ENCODE measurements around the gene ZNF317.

The ZNF317 gene

DNA sequence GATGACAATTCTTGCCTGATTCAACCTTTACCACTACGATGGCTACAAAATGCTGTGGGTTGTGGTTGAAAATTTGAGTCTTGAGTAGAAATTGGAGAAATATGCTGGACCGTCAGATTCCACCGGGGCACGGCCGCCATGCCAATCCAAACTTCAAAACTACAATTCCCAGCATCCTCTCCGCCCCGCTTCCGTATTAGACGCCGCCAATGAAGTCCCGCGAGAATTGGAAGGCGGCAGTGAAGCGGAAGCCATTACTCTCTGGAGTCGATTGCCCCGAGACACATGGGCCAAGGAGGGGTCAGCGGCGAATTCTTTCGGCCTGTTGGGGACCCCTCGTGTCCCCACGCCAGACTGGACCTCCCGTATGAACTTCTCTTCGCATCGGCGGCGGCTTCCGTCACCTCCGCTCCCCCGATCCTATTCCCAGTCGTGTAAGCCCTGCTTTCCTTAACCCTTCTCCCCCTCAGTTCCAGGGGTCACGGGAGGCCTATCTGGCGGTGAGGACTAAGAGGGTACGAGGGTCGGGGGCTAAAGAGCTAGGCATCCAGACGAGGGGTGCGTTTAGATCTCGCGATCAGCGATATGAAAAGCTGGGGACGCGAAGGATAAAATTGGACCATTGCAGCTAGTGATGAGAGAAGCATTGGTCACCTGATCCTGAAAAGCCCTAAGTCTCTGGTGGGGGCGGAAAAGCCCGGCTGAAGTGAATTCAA is at the start of gene ZNF317:
Gene ZNF317 (plus strand): TSS at position 239 of the 716 bp plus-strand sequence. CDS start 15,620 bp downstream, outside the sequence.
- intact Hi-C loops (cut with DNase I): no loop called here
- peak; percentile 82 to 98 (median 89) for DNase-seq

- intact Hi-C loops (cut with DNase I): no loop called here
- DNase-seq: no peak
These were observed 32.8 kb upstream of the ZNF317 start, which contains the start of gene OR7G2 for GRCh38 chr19:9107375-9107774. Gene OR7G2, minus strand, starts transcription at chr19:9107475. Its CDS starts 4,232 bp downstream, at chr19:9103243.

DNA sequence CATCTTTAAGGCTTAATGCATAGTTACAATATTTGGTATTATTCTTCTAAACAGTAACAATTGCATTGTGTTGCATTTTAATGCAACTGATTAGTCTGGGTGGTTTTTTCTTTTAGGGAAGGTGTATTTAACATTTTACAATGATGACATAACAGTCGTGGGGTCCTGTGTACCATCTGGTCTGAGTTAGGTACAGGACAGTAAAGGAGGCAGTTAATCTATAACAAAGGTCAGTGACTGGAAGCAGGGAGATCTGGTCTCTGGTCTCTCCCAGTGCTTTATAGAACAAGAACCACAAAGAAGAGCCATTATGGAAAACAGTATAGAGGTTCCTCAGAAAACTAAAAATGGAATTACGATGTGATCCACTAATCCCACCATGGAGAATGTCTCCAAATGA is 30.2 kb upstream of the ZNF317 start:
- no peak for DNase-seq
- intact Hi-C loops (cut with DNase I): no loop called here

GRCh38 chr19:9115307-9115813 is 24.8 kb upstream of the ZNF317 start, which contains the start of gene OR7G1:
Gene OR7G1, minus strand, starts transcription at chr19:9115763. Its CDS starts 0 bp downstream, at chr19:9115763.
- DNase-seq: no peak
- intact Hi-C loops (cut with DNase I): no loop called here

GRCh38 chr19:9116547-9116946 is 23.6 kb upstream of the ZNF317 start:
- intact Hi-C loops (cut with DNase I): no loop called here
- DNase-seq: no peak

- intact Hi-C loops (cut with DNase I): no loop called here
- no peak for DNase-seq
These were observed 13.2 kb upstream of the ZNF317 start, which contains the start of gene OR7G3 for GRCh38 chr19:9126900-9127405. Gene OR7G3, minus strand, starts transcription at chr19:9126950. Its CDS starts 0 bp downstream, at chr19:9126950.

GRCh38 chr19:9128171-9128570 is 12.0 kb upstream of the ZNF317 start:
- no peak for DNase-seq
- intact Hi-C loops (cut with DNase I): no loop called here

GRCh38 chr19:9130965-9131364 is 9.2 kb upstream of the ZNF317 start:
- no peak for DNase-seq
- intact Hi-C loops (cut with DNase I): loop anchor here (10.0 kb wide), 1 partner anchor 664 kb away; no protein-coding TSS in a partner anchor

GRCh38 chr19:9132422-9132821 is 7.8 kb upstream of the ZNF317 start:
- intact Hi-C loops (cut with DNase I): loop anchor here (10.0 kb wide), 1 partner anchor 662 kb away; no protein-coding TSS in a partner anchor
- DNase-seq: no peak

- no peak for DNase-seq
- intact Hi-C loops (cut with DNase I): loop anchor here (10.0 kb wide), 1 partner anchor 655 kb away; no protein-coding TSS in a partner anchor
These were observed 513 bp upstream of the ZNF317 start for GRCh38 chr19:9139609-9140158.

DNA sequence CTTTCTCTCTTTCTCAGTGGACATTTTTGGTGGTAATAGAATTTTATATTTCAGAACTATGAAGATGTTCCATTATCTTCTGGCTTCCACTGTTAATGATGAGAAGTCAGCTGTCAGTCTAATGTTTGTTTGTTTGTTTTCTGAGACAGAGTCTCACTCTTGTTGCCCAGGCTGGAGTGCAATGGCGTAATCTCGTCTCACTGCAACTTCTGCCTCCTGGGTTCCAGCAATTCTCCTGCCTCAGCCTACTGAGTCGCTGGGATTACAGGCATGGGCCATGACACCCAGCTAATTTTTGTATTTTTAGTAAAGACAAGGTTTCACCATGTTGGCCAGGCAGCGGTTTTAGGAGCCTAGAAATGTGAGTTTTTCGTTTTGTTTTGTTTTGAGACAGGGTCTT is 4.7 kb downstream of the ZNF317 start:
- DNase-seq: no peak
- intact Hi-C loops (cut with DNase I): no loop called here

DNA sequence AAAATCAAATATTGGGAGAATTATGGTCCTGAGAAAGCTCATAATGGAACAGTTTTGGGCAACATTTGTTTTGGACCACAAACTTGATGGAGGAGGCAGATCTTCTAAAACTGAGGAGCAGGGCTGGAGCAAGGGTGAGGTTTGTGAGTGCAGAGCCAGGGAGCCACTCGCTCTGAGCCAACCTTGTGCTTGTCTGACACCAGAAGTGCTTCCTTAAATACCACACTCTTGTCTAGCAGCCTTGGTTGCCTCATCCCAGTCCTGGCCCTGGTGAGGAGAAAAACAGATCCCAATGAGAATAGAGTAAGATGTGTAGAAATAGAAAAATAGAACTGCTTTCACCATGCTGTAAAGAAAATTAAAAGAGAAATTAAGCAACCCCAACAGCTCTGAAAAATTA is 6.7 kb downstream of the ZNF317 start:
- intact Hi-C loops (cut with DNase I): no loop called here
- no peak for DNase-seq

DNA sequence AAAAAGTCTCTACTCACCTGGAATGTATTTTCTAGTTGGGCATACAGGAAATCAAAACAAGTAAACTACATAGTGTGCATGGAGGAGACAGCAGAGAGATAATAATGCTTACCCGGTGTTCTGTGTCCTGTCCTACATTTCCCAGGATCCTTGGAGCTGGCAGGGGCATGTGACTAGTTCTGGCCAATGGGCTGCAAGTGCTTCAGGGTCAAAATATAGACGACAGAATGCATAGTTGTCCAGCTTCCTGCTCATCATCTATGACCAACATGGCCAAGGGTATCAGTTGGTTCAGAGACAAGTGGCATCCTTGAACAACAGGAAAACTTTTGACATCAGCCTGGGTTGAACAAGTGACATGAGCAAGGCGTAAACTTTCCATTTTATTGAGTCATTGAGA is 8.5 kb downstream of the ZNF317 start:
- no peak for DNase-seq
- intact Hi-C loops (cut with DNase I): no loop called here

GRCh38 chr19:9149997-9150396 is 9.8 kb downstream of the ZNF317 start:
- intact Hi-C loops (cut with DNase I): no loop called here
- DNase-seq: no peak

DNA sequence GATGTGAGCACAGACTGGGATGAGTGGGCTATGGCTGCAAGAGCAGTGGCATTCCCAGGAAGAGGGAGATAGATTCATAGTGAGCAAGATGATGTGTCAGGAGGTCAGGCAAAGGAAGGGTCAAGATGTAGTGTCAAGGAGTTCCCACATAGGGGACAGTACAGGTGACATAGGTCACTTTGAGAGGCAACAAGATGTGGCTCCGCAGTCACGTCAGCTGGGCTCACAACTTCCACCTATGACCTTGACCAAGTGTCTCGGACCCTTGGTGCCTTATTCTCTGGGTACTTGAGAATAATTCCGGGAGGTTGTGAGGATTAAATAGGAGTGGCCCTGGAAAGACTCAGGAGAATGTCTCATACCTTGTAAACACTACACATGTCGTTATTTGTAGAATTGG is 10.5 kb downstream of the ZNF317 start:
- intact Hi-C loops (cut with DNase I): no loop called here
- no peak for DNase-seq

DNA sequence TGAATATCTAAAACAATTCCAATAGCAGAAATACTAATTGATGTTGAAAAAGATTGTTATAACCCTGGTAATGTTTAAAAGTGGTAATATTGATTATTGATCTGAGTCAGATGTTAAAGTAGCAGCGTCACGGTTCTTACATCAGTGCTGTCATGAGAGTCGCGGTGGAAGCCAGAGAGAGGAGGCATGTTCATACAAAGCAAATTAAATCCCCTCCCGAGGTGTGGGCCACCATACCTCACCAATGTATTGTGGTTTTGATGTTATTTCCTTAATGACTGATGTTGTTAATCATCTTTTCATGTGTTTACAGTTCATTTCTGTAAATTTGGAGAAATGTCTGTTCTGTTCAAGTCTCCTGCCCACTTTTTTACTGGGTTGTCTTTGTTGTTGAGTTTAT is 11.2 kb downstream of the ZNF317 start:
- intact Hi-C loops (cut with DNase I): no loop called here
- DNase-seq: no peak

DNA sequence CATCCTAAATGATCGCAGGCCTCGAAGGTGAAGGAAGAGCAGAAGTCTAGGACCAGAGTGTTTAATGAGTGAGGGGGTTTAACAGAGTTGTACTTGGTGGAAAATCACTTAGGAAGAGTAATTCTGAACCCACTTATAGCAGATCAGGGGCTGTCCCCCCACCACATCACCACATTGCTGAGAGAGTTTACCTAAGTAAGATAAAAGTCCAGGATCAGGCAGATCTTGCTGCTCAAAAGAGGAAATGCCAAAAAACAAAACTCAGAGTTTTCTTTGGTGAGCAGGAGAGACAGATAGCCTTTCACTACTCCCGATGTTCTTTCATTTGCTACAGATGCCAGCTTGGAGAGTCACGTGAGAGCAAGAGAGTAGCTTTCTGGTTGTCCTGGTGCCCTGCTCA is 15.4 kb downstream of the ZNF317 start:
- intact Hi-C loops (cut with DNase I): no loop called here
- no peak for DNase-seq

DNA sequence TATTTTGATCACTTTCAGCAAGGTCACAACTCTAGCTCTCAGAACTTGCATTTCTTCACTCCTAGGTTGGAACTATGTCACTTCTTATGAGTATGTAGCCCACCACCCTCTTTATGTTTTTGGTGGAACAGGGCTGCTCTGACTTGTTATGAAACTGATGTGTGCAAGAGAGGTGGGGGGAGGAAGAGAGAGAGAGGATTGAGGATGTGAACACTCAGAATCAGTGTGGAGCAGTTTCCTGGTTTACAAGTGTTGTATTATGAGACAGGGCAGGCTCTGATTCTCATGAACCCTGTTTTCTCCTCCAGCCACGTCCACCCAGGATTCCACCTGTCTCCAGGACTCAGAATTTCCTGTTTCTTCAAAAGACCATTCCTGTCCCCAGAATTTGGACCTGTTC is 16.1 kb downstream of the ZNF317 start:
- no peak for DNase-seq
- intact Hi-C loops (cut with DNase I): no loop called here

DNA sequence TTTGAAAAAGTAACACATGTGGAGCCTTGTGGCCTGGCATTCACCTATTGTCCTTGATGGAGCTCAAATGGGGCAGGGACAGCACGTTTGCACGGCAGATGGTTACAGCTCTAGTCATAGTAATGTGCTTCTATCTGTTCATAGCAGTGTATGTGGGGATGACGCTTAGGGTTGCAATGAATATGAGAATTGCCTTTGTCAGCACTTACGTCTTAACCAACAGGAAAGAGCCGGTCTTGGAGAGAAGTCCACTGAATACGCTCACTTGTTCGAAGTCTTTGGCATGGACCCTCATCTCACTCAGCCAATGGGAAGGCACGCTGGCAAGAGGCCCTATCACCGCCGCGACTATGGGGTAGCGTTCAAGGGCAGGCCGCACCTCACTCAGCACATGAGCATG is 19.7 kb downstream of the ZNF317 start:
- DNase-seq: no peak
- intact Hi-C loops (cut with DNase I): no loop called here

- intact Hi-C loops (cut with DNase I): no loop called here
- DNase-seq: no peak
These were observed 21.2 kb downstream of the ZNF317 start for GRCh38 chr19:9161427-9161826.

DNA sequence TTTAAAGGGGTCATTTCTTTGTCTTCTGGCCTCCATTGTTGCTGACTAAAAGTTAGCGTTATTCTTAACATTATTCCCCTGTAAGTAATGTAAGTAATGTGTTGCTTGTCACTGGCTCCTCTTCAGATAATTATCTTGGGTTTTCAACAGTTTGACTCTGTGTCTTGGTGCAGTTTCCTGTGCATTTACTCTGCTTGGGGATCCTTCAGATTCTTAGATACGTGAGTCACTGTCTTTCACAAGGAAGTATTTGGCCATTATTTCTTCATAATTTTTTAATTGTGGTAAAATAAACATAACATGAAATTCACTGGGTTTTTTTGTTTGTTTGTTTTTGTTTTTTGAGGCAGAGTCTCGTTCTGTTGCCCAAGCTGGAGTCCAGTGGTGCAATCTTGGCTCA is 25.1 kb downstream of the ZNF317 start:
- DNase-seq: no peak
- intact Hi-C loops (cut with DNase I): no loop called here

GRCh38 chr19:9166846-9167245 is 26.6 kb downstream of the ZNF317 start:
- DNase-seq: no peak
- intact Hi-C loops (cut with DNase I): no loop called here

All from posterior cingulate gyrus (tissue), 11 donors.